GM21717 (cell line): ENCODE data around the gene KCTD7.
A peak's percentile ranks its signal among the peaks of the same experiment; 100 is the strongest.
"Not testable (repeated sequence)": the region's sequence is repeated elsewhere in the genome, so short reads cannot be mapped to it uniquely, and the experiment has no call there.

Experiments used
- ATAC-seq: cut with Tn5 transposase; IDR thresholded peaks from one replicate; pipeline ENCODE4 v1.9.1; 2021; ENCODE audit warnings: mild to moderate bottlenecking, moderate library complexity; ENCODE audit not compliant: unreplicated experiment

The KCTD7 gene

GRCh38 chr7:66679633-66680244 is 51.1 kb downstream of the KCTD7 start:
- no peak for ATAC-seq

GRCh38 chr7:66681491-66682349 is 53.0 kb downstream of the KCTD7 start:
- ATAC-seq = peak; percentile 95

DNA sequence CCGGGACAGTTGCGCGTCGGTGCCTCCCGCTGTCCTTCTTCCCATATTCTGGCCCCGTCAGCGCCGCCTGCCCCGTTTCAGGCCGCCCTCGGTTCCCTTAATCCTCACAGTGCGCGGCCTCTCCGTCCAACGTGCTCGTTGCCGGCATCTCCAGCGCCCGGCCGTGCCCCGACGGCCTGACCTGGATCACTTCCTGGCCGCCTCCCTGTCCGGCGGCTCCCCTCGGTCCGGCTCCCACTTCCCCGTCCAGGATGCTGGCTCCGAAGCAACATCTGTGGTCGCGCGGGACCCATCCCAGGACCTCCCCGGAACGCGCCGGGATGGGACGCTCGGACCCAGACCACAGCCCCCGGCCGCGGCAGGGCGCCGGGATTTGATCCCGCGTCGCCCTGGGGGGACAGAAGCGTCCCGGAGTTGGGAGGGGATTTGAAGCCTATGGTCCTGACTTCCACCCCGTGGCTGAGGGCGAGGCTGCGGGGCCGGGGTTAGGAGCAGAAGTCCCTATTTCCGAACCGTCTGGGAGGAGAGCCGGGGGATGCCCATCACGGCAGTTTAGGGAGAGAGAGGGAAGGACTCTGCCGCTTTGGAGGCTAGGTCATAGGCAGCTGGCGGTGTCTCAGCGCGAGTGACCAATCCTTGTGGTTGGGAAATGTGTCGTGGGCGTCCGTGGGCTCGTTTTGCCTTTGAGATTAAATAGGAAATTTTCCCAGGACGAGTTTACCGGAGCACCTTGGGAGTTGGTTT is 53.8 kb downstream of the KCTD7 start:
- ATAC-seq = peak; percentile 13

DNA sequence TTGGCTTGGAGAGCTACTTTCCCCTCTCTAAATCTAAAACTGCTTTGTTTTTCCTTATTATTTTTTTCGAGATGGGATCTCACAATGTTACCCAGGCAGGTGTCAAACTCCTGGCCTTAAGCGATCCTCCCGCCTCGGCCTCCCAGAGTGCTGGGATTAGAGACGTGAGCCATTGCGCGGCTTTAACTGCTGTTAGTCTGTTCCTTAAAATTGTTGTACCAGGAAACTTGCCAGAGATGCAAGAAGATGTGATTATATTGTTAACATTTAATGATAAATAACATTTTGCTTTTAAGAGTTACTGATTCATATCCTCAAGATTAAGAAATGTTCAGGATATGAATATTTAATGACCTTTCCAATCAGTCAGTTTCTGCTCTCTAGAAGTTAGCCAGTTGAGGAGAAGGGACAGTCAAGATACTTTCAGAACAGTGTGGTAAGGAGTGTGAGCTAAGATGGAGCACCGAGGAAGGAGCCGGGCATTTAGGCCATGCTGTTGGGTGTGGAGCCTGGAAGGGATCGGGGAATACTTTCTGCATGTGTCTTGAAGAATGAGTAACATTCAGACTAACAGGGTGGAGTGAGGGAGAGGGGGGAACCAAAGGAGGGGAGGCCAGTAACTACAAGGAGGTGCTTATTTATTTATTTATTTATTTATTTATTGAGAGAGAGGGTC is 54.6 kb downstream of the KCTD7 start:
- not testable (repeated sequence) for ATAC-seq

DNA sequence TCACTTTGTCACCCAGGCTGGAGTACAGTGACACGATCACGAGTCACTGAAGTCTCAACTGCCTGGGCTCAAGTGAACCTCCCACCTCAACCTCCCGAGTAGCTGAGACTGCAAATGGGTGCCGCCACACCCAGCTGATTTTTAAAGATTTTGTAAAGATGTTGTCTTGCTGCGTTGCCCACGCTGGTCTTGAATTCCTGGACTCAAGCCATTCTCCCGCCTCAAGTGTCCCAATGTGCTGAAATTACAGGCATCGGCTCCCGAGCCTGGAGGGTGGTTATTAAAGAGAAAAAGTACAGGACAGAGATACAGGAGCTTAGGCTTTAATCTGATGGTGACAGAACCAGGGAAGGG is 55.1 kb downstream of the KCTD7 start:
- no peak for ATAC-seq

- ATAC-seq = not testable (repeated sequence)
These were observed 57.0 kb downstream of the KCTD7 start for GRCh38 chr7:66685663-66686062.

DNA sequence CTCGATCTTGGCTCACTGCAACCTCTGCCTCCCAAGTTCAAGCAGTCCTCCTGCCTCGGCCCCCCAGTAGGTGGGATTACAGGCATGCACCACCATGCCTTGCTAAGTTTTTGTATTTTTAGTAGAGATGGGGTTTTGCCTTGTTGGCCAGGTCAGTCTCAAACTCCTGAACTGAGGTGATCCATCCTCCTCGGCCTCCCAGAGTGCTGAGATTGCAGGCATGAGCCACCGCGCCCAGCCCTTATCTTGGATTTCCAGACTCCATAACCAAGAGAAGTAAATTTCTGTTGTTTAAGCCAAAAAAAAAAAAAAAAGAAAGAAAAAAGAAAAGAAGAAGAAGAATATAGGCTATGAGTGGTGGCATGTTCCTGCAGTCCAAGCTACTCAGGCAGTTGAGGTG is 58.5 kb downstream of the KCTD7 start:
- no peak for ATAC-seq

GRCh38 chr7:66687672-66688071 is 59.0 kb downstream of the KCTD7 start:
- not testable (repeated sequence) for ATAC-seq

DNA sequence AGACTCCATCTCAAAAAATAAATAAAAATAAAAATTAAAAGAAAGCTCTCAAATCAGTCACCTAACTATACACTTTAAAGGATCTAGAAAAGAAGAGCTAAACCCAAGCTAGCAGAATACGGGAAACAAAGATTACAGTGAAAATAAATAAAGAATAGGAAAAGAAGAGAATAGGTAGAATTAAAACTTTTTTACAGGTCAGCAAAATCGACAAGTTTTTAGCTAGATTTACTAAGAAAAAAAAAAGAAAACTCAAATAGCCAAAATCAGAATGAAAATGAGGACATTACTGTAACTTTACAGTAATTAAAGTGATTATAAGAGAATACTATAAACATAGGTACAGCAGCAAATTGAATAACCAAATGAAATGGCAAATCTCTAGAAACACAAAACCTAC is 60.4 kb downstream of the KCTD7 start:
- ATAC-seq = no peak

DNA sequence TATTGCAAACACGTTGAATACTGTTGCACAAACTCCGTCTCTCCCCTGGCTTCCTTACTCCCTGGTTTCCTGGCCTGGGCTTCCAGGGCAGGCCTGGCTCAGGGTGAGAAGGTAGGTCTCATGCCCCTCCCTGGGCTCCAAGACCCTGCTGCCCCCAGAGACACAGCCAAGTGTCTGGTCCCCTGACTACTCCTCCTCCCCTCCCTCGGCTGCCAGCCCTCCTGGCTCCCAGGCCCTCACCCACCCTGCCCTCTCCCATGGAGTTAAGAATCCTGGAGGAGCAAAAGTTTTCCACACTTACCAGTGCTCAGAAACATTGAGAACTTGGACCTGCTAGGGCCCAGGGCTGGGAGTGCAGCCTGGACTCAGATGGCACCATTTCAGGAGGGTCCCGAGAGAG is 64.7 kb downstream of the KCTD7 start:
- no peak for ATAC-seq
